Measurements from ENCODE around the gene AIFM1. TPM values are rescaled to one million over a fixed set of nuclear protein-coding genes. Genes with fewer than 3 reads are reported as not detected.

Gene AIFM1
- total RNA-seq (2014; rRNA removed; shearing (Covaris generic)): 32.3 and 38.7 TPM in 2 replicates

DNA sequence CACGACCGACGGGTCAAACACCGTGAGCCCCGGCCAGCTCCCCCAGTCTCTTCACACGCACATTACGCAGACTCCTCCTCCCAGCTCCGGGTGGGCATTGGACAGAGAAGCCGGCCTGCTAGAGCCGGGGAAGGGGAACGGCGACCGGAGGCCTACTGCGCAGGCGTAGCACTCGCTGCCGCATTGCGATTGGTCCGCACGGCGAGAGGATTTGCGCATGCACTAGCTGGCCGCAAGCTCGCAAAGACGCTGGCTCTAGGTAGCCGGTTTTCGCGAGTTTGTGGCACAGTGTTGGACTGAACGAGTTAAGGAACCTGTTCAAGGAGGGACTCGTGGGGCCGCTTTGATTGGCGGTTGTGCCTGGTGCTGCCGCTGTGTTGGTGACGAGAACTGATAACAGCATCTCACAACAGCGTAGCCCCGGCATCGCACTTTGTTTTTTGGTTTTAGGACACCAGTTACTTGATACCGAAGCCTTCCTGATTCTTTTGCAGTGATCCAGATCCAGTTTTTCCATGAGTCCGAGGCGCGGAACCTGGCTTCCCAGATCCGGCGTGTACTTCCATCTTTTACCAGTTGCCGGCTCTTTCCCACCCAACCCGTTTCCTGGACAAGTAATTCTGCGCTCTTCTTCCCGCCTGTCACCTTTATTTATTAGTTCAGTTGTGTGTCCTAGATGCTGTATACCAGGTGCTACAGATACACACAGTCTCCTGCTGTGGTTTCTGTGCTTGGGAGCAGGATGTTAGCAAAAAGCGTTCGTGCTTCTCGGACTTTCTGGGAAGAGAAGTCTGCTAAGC is at the start of gene AIFM1:
Gene AIFM1 (minus strand): TSS at position 139 of the 800 bp plus-strand sequence. CDS start 185 bp downstream, outside the sequence.

DNA sequence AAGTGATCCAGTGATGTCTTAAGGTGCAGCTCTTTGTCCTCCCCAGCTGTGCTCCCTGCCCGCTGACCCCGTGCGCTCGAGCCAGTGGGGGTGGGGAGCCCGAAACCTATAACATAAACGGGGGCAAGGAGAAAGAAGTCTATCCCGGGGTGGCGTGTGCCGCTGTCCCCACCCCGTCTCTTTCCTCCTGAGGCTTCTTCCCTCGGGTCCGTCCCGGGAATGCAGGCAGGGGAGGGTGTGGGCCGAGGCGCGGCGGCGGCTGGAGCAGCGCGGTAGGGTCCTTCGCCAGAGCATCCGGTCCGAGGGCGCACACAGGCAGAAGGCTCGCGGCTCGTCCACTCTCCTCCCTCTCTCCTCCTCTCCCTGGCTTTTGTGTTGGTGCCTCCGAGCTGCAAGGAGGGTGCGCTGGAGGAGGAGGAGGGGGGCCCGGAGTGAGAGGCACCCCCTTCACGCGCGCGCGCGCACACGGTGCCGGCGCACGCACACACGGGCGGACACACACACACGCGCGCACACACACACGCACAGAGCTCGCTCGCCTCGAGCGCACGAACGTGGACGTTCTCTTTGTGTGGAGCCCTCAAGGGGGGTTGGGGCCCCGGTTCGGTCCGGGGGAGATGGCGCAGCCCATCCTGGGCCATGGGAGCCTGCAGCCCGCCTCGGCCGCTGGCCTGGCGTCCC is 5.9 kb upstream of the AIFM1 start, which contains the start of gene RAB33A:
Gene RAB33A (plus strand): TSS at position 517 of the 681 bp plus-strand sequence. CDS start 101 bp downstream, at position 618.

DNA sequence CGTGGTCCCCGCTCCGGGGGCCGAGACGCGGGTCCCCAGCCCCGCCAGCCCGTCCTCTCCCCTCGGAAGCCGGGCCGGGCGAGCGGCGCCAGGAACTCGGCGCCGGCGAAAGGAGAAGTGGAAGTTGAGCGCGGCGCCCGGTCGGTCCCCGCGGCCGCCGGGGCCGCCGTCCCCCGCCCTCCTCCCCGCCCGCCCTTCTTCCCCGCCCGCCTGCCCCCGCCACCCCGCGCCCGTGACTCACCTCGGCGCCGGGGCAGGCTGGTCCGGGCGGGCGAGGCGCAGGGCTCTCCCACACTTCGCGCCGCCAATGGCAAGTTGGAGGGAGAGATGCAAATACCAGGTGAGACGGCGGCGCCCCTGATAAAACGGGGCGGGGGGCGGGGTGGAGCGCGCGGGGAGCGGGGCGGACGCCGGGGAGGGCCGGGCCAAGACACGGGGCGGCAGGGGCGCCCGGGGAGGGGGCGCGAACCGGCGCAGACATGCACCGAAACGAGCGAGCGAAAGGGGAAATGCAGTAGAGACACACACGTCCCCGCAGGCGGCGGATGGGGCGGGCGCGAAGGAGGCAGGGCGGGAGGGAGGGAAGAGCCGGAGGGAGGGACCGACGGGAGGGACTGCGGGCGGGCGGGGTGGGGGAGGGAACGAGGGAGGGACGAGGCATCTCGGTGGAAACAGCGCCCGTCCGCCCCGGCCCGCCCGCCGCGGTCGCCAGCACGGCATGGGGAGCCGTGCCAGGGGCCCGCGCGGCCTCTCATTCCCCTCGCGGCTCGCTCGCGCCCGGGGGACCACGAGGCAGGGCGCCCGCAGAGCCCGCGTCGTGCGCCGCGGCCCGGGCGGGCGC is 55.0 kb downstream of the AIFM1 start, which contains the start of gene ELF4:
Gene ELF4 (minus strand): TSS at position 119 of the 841 bp plus-strand sequence. CDS start 29,167 bp downstream, outside the sequence.

Other genes with a start within 250 kb of the AIFM1 start
- 1.4 and 1.8 TPM in 2 replicates for gene BCORL1, start 183.2 kb downstream of the AIFM1 start, total RNA-seq (2014; rRNA removed; shearing (Covaris generic))
- gene ELF4, start 55.3 kb downstream of the AIFM1 start, total RNA-seq (2014; rRNA removed; shearing (Covaris generic)): 6.3 and 7.1 TPM in 2 replicates
- not detected in 2 replicates for gene RAB33A, start 6.1 kb upstream of the AIFM1 start, total RNA-seq (2014; rRNA removed; shearing (Covaris generic))
- 2.4 and 3.1 TPM in 2 replicates for gene ZNF280C, start 103.1 kb upstream of the AIFM1 start, total RNA-seq (2014; rRNA removed; shearing (Covaris generic))
- 11.0 and 14.1 TPM in 2 replicates for gene SLC25A14, start 174.1 kb upstream of the AIFM1 start, total RNA-seq (2014; rRNA removed; shearing (Covaris generic))
- gene GPR119, start 219.8 kb upstream of the AIFM1 start, total RNA-seq (2014; rRNA removed; shearing (Covaris generic)): not detected in 2 replicates
- 36.9 and 38.2 TPM in 2 replicates for gene RBMX2, start 236.1 kb upstream of the AIFM1 start, total RNA-seq (2014; rRNA removed; shearing (Covaris generic))

All from A375 (cell line).